B cell (primary cell): Measurements from ENCODE around the gene ZNF709. TPM values are rescaled to one million over a fixed set of nuclear protein-coding genes. Genes with fewer than 3 reads are reported as not detected.
"Not testable (repeated sequence)": the region's sequence is repeated elsewhere in the genome, so short reads cannot be mapped to it uniquely, and the experiment has no call there.

Experiments
- ATAC-seq: fragments of 200-7000 bp; cut with Tn5 transposase; one replicate; pipeline ENCODE4 v1.10.0; 2021; ENCODE audit warnings: low read depth, mild to moderate bottlenecking, moderate number of reproducible peaks, moderate library complexity
- CTCF ChIA-PET: fragments of 350-600 bp; sonication (Branson Sonifier 250); formaldehyde crosslinking; loops from one replicate; lab custom pipeline; 2021; ENCODE audit warnings: antibody characterized with exemption, inconsistent platforms; lab: Charles Lee
- POLR2A ChIA-PET: fragments of 350-600 bp; sonication (Branson Sonifier 250); formaldehyde crosslinking; loops from one replicate; lab custom pipeline; 2021; ENCODE audit warnings: antibody characterized with exemption; lab: Charles Lee
- DNase-seq: peaks from one replicate; pipeline ENCODE4 v3.0.0; 2013
- H2AFZ ChIP-seq: 2 replicates; pipeline ENCODE4 v1.6.1; 2012; ENCODE audit warnings: mild to moderate bottlenecking, low read depth, low read length; ENCODE audit not compliant: insufficient read depth, poor library complexity, severe bottlenecking
- H3K27ac ChIP-seq, 2 donors: 1 replicate in 1 of 2; 2 replicates in 1 of 2; pipeline ENCODE4 v1.5.1; 2012 to 2013; ENCODE audit warnings: low read length in 2 of 2, mild to moderate bottlenecking in 2 of 2, moderate library complexity in 1 of 2
- H3K27me3 ChIP-seq, 4 experiments: fragments of 200-600 bp in 1 of 4; sonication (generic) in 1 of 4; replicated peaks in 1 of 4; 1 replicate in 2 of 4; 2 replicates in 2 of 4; pipeline versions ENCODE4 v1.6.1 to v1.7.0; 2013 to 2016; ENCODE audit warnings: low read length in 3 of 4, mild to moderate bottlenecking in 2 of 4, mixed read lengths in 1 of 4, moderate library complexity in 1 of 4; ENCODE audit not compliant: insufficient read depth in 4 of 4, control insufficient read depth in 3 of 4; ENCODE audit errors: control extremely low read depth in 1 of 4
- H3K36me3 ChIP-seq, 2 experiments: replicated peaks in 1 of 2; 1 replicate in 1 of 2; 2 replicates in 1 of 2; pipeline versions ENCODE4 v1.6.1 to v1.7.1; 2013; ENCODE audit warnings: low read length in 1 of 2; ENCODE audit not compliant: insufficient read depth in 2 of 2, control insufficient read depth in 1 of 2; ENCODE audit errors: control extremely low read depth in 1 of 2, extremely low read depth in 1 of 2
- H3K4me1 ChIP-seq, 2 donors: fragments of 200-600 bp in 1 of 2; sonication (generic) in 1 of 2; 1 replicate in 1 of 2; 2 replicates in 1 of 2; pipeline versions ENCODE4 v1.5.1 to v1.6.1; 2013 to 2017; ENCODE audit warnings: low read length in 2 of 2; ENCODE audit not compliant: control insufficient read depth in 2 of 2, insufficient read depth in 2 of 2
- H3K4me2 ChIP-seq: replicated peaks from 2 replicates; pipeline ENCODE3; 2012; ENCODE audit warnings: mild to moderate bottlenecking, low read depth, low read length; ENCODE audit not compliant: poor library complexity, severe bottlenecking
- H3K4me3 ChIP-seq, 5 experiments: fragments of 200-600 bp in 1 of 5; sonication (generic) in 1 of 5; 1 replicate in 3 of 5; 2 replicates in 2 of 5; pipeline versions ENCODE4 v1.5.1 to v1.7.0; 2011 to 2016; ENCODE audit warnings: low read length in 4 of 5, mild to moderate bottlenecking in 4 of 5, low read depth in 2 of 5, control low read depth in 1 of 5, moderate library complexity in 1 of 5; ENCODE audit not compliant: insufficient read depth in 1 of 5; ENCODE audit errors: control extremely low read depth in 1 of 5, extremely low read depth in 1 of 5
- H3K79me2 ChIP-seq: fragments of 200-600 bp; sonication (generic); one replicate; pipeline ENCODE4 v1.6.0; 2016; ENCODE audit warnings: low read length; ENCODE audit not compliant: control insufficient read depth, insufficient read depth
- H3K9ac ChIP-seq: fragments of 200-600 bp; sonication (generic); 2 replicates; pipeline ENCODE4 v1.6.1; 2017; ENCODE audit warnings: mild to moderate bottlenecking, low read length, moderate library complexity
- H3K9me3 ChIP-seq, 3 donors: one replicate each; pipeline versions ENCODE4 v1.6.1 to v1.7.1; 2013; ENCODE audit warnings: low read length in 2 of 3; ENCODE audit not compliant: control insufficient read depth in 2 of 3, insufficient read depth in 1 of 3; ENCODE audit errors: control extremely low read depth in 1 of 3
- H4K20me1 ChIP-seq: 2 replicates; pipeline ENCODE4 v1.6.0; 2012; ENCODE audit warnings: mild to moderate bottlenecking, low read length; ENCODE audit not compliant: insufficient read depth, control insufficient read depth, poor library complexity, severe bottlenecking
- H3K27ac Mint-ChIP-seq: one replicate; pipeline ENCODE4 v1.8.0; 2021; ENCODE audit warnings: mixed read lengths
- H3K27me3 Mint-ChIP-seq: one replicate; pipeline ENCODE4 v1.8.0; 2021; ENCODE audit warnings: mixed read lengths
- H3K4me1 Mint-ChIP-seq: one replicate; pipeline ENCODE4 v1.8.0; 2021; ENCODE audit warnings: mixed read lengths
- H3K4me3 Mint-ChIP-seq: one replicate; pipeline ENCODE4 v1.8.0; 2021; ENCODE audit warnings: mixed read lengths
- H3K9me3 Mint-ChIP-seq: one replicate; pipeline ENCODE4 v1.8.0; 2022; ENCODE audit warnings: mixed read lengths; ENCODE audit not compliant: insufficient read depth
- WGBS: methylation state at CpG from one replicate; pipeline ENCODE4 v1.1.5; 2013; ENCODE audit warnings: missing lambda C conversion rate; ENCODE audit not compliant: insufficient coverage; 5-methylcytosine and 5-hydroxymethylcytosine counted together
- intact Hi-C: fragments of 100-400 bp; cut with micrococcal nuclease; formaldehyde crosslinking; loops from one replicate; pipeline ENCODE4 v1.10.0; 2022
- polyA plus RNA-seq: library from polyadenylated mRNA; depleted of rRNA; stranded (reverse); fragments of >200 nt; gene quantifications from 2 replicates; pipeline ENCODE4 v1.2.3, GENCODE V29; 2012
- total RNA-seq, 2 donors: library from RNA; stranded (reverse); fragments of 120-200 nt in 1 of 2; gene quantifications; 1 replicate in 1 of 2; 2 replicates in 1 of 2; pipeline versions ENCODE4 v1.2.3 to v1.2.4, GENCODE V29; 2013 to 2022

Gene ZNF709
- total and polyA plus RNA-seq, 2 donors (not counting 1 experiment from before 2014, with no cell fraction given): 1.7 to 8.4 TPM

DNA sequence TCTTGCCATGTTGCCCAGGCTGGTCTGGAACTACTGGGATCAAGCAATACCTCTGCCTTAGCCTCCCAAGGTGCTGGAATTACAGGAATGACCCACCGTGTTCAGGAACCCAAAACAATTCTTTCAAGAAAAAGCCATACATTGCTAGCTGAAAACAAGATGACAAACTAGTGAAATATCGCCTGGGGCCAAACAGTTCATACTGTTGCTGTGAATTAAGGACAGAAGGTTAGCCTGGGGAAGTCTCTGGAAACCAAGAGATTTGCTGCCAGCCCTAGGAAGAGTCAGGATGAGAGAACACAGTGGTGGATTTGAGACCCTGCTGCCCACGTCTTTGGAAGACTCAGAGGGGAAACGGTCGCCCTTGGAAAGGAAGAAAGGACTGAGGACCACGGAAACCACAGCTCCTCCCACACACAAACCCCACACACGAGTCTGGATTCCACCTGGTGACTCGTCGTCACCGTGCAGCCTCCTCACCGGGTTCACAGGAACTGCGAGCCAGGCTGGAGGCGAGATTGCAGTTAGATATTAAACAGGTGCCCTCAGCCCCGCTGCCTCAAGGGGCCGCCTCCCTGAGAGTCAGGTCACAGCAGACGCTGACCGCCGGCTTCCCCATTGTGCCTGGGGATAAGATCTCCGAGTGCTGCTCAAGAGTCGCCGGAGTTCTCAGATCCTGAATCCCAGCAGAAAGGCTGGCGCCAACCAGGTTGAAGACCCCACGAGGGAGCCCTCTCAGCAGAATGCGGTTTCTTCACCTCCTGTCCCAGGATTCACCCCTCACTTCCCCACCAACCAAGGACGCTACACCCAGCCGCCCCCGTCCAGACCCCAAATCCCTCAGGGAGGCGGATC, 44.7 kb downstream of the ZNF709 start:
- Histone ChIP-seq H3K9ac (peak overlapping the region; percentile 81), H3K4me2 (peak overlapping the region; percentile 86), H3K9me3 (peaks cover 0 to 11% (median 3%) of the 10 kb centered on the region in 3 donors), H3K27ac (peak overlapping the region in 1 of 2 donors; percentile 68), H2AFZ (peak overlapping the region; percentile 91), H3K4me3 (peak overlapping the region; percentile 38 to 91 (median 86))
- Mint-ChIP-seq H3K4me1 (peaks cover 24% of the 10 kb centered on the region), H3K4me3 (peak overlapping the region; percentile 99), H3K27ac (peak overlapping the region; percentile 74)
- H3K9me3 Mint-ChIP-seq, CTCF ChIA-PET, H4K20me1 ChIP-seq, H3K27me3 ChIP-seq, H3K36me3 ChIP-seq, H3K79me2 ChIP-seq, H3K27me3 Mint-ChIP-seq, H3K4me1 ChIP-seq: not testable (repeated sequence)
- DNase-seq: peak; percentile 59
- peak; percentile 11 for ATAC-seq
- WGBS: 1% methylated on average over 15 of the region's 28 CpGs
- intact Hi-C loops: loop anchor here (2.0 to 5.0 kb wide), 3 partner anchors 39 to 227 kb away; partner anchors contain the start of genes MAN2B1, WDR83, ZNF563 and ZNF799
- POLR2A ChIA-PET: interaction anchor here (1.5 kb wide), 1 partner anchor 75 kb away, joined by 4 read pairs; the partner anchor contains the start of gene ZNF442

DNA sequence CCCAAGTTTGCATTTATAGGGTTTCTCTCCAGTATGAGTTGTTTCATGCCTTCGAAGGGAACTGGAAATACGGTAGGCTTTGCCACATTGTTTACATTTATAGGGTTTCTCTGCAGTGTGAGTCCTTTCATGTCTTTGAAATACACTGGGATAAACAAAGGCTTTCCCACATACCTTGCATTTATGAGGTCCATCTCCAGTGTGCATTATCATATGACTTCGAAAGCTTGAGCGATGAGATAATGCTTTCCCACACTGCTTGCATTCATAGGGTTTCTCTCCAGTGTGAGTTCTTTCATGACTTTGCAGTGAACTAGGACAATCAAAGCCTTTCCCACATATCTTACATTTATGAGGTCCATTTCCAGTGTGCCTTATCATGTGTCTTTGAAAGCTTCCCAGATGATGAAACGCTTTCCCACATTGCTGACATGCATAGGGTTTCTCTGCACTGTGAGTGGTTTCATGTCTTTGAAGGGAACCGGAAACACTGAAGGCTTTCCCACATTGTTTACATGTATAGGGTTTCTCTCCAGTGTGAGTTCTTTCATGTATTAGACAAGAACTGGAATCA, 53.8 kb downstream of the ZNF709 start:
- H3K4me2 ChIP-seq, H3K79me2 ChIP-seq, POLR2A ChIA-PET, H3K9ac ChIP-seq, H3K4me1 ChIP-seq, DNase-seq, H3K27me3 Mint-ChIP-seq, H2AFZ ChIP-seq, H4K20me1 ChIP-seq, H3K9me3 ChIP-seq, intact Hi-C loops, H3K4me3 Mint-ChIP-seq, CTCF ChIA-PET, H3K27ac Mint-ChIP-seq, H3K4me3 ChIP-seq, ATAC-seq, H3K4me1 Mint-ChIP-seq, H3K27ac ChIP-seq, H3K27me3 ChIP-seq, H3K9me3 Mint-ChIP-seq: not testable (repeated sequence)
- peaks cover 7 to 18% of the 10 kb centered on the region in 2 experiments for H3K36me3 ChIP-seq
- WGBS: no CpG with 5 or more reads among the region's 6 CpGs
